RCC 7860 (cell line): ENCODE results near the gene CXCR5.

Source experiments
- DNase-seq: peaks from one replicate; pipeline ENCODE4 v3.0.0-alpha.2; 2015; ENCODE audit warnings: low spot score
- FAIRE-seq: peaks from 2 replicates; lab custom pipeline; 2012; peaks lifted over from hg19 to GRCh38; lab: Jason Lieb, UNC

Gene CXCR5

GRCh38 chr11:118897721-118898310 is 14.1 kb downstream of the CXCR5 start:
- FAIRE-seq, result no peak

DNA sequence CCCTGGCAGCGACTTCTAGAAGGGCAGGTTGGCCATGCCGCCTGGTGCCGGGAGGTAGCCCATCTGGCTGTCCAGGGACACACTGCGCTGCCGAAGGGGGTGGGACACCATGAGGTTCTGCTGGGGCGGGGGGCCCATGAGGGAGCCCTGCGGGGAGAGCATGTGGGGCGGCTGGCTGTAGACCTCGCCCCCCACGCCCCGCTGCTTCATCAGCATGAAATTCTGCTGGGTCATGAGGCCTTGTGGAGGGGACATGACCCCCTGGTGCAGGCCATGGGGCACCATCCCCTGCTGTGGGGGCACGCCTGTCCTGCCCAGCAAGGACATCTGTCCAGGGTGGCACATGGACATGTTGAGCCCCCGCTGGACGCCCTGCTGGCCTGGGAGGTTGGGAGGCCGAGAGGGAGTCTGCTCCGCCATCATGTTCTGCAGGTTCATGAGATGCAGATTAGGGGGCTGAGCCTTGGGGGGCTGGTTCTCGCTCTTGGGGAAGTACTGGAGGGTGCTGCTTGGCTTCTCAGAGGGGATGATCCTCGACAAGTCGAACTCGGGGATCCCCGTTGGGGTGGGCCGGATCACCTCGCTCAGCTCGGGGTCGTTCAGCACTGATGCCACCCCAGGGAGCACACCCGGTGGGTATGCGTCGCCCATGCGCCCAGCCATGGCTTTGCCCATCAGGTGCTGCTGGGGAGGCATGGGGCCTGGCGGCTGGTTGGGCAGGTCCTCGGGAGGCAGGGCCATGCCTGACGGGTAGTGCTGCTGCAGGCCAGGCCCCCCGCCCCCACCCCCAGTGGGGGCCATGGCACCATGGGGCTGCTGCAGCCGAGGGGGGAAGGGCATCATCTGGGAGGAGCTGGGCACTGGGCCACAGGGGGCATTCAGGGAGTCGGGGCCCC is 15.0 kb downstream of the CXCR5 start:
- DNase-seq, result no peak
- no peak for FAIRE-seq

More at GRCh38 chr11:118897721-118898310, 14.1 kb downstream of the CXCR5 start:
- DNase-seq, result no peak

DNA sequence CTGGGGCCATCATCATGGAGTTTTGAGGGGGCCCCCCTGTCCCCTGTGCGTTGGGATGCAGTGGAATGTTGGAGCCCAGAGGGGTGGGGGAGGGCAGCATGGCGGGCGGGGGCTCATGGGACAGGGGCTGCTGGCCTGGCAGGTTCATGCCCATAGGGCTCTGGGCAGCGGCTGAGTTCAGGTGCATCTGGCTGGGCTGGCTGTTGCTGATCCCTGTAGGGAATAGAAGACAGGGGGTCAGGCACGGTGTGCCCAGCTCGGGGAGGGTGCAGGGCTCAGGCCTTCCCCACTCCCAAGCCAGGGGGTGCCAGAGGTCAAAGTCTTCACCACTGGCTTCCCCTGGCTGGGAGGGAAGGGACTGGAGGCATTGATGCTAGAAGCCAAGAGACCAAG is 15.6 kb downstream of the CXCR5 start:
- DNase-seq (no peak), FAIRE-seq (no peak)

DNA sequence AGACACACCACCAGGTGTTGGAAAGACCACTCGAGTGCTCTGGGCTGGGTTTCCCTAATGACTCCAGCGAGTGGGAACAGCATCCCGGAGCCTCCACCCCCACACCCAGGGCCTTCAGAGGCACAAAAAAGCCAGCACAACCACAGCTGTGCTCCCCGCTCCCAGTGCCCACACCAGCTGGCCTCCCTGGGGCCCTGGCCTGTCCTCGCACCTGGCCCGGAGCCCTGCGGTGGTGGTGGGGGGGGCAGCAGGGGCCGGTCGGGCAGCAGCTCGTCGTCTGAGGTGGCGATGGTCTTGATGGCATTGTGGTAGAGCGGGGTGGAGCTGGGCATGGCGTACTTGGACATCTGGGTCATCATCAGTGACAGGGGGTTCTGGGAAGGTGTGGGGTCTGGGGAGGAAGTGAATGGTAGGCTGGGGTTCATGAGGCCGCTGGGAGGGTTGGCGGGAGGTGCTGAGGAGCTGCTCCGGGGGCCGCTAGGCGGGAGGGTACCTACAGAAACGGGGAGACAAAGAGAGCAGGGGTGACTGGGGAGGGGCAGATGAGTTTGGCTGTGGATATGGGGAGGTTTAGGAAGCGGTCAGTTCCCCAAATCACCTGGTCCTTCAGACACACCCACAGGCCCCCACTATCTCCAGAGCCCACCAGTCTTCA is 16.1 kb downstream of the CXCR5 start:
- FAIRE-seq (no peak), DNase-seq (no peak)

DNA sequence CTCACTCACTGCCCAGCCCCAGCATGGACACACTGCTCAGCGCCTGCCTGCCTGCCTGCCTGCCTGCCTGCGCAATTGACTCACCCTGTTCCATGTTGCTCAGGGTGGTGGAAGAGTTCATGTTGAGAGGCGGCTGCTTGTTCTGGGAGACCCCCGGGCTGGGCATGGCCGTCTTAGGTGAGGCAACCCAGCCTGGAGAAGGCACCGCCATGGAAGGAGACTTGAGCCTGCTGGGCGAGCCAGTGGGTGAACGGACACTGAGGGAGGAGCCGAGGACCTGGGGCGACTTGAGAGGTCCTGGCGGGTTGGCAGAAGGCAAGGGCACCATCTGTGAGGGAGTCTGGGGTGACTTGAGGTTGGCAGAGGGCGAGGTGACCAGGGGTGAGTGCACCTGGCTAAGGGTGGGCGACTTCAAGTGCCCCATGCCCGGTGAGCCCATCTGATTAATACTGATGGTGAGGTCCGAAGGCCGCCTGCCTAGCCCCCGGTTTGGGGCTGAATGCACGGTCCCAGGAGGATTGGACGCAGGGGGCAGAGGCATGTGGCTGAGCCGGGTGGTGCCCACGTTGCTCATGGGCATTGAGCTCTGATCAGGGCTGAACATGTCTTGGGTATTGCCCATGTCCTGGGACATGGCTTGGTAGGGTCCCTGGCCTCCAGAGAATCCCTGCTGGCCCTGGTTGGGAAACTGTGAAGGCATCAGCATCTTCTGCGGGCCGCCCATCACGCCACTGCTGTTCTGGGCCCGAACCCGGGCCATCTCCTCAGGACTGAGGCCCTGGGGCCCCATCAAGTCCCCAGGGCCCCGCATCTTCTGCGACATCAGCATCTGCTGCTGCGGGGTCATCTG is 17.1 kb downstream of the CXCR5 start:
- no peak for FAIRE-seq

DNA sequence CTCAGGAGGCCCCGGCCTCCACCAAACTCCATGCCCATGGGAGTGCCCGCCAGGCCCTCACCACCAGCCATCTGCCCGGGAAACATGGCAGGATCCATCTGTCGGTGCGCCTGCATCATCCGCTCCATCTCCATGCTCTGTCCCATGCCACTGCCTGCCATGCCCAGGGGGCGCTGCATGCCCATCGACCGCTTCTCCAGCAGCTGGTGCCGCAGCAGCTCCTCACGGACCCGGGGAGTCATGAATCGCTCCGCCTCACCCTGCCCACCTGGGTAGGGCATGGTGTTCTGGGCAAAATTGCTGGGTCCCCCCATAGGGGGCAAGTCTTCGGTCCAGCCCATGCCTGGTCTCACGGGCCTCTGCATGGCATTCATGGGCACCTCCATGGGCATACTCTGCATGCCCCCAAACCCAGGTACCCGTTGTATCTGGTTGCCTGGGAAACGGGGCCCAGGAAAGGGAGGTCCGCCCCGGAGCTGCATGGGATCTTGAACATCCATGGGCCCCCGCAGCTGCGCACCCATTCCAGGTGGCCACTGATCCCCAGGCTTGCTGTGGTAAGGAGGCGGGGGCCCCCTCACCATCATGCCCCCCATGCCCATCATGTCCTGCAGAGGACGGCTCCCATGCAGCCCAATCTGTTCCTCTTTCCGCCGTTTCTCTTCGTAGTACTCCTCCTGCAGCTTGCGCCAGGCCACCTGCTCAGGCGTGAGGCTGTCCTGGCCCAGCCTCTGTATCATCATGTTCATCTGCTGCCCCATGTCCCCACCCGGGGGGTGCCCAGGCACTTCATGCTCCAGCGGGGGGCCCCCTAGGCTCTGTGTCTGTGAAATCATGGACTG is 18.0 kb downstream of the CXCR5 start:
- no peak for FAIRE-seq
- DNase-seq, result no peak

More for the DNA sequence above, 17.1 kb downstream of the CXCR5 start:
- no peak for DNase-seq

- FAIRE-seq (no peak), DNase-seq (no peak)
Observed at GRCh38 chr11:118902336-118903203, 18.9 kb downstream of the CXCR5 start.

DNA sequence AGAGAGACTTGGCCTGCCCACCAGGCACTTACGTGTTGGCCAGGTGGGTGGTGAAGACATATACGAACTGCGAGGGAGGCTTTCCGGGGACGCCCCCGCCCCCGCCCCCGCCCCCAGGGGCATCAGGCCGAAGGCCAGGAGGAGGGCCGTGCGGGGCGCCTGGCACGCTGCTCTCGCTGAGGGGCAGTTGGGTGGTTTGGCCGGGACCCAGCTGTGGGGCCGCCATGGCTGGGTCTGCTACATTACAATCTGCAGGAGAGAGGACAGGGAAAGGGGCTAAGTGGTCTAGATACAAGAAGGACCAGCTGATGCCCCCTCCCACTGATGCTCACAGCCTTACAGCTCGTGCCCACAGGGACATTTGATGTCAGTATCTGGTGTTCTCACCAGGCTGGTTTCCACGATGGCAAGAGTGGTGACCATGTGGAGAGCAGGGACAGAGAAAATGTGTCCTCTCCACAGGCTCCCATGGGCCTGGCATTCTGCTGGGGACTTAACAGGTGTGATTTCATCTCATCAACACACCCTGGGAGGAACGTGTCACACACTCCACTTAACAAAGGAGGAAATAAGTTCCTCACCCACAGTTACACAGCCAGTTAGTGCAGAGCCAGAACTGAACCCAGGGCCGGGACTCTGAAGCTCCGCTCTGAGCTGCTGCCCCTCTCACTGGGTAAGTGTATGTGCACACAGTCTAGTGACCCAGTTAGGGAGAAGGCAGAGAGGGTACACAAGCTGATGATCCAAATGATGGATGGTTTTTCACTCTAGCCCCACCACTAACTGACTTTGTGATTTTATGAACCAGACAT is 19.7 kb downstream of the CXCR5 start:
- DNase-seq (no peak), FAIRE-seq (no peak)

DNA sequence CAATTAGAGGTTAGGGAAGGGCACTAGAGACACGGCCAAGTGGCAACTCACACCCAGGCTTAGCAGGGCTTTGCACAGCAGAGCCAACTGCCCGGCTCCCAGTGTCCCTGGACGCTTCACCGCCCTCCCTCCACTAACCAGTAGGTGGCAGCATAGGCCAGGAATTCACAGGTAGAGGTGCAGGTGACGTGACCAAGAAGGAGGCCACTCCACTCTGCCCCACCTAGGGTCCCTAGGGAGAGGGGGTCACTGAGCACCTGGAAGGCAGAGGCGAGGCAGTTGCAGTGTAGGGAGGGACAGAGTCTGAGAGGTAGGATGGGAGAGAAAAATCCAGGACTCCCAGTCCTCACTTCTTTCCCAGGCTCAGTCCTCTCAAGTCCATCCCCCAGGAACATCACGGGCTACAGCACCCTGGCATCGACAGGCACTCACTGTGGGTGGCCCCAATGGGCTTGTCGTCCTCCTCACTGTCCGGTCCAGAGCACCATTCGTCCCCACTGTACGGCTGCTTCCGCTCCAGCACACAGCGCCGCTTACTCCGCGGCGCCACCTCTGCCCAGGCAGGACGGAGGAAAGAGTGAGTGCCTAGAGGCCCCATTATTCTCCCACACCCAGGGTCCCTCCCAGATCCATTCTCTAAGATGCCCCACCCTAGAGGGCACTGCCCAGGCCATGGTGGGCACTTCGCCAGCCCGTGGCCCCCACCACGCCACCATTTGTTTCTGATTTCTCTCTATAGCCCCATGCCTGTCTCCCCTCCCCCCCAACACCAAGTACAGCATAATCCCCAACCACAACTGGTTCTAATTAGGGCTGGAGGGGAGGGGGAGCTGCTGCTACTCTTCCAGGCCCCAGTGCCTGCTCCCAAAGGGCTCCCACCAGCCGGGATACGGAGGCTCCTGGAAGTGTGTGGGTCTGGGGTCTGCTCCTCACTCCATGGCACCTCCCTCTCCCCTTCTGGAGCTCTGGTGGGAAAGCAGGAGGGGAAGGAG is 23.7 kb downstream of the CXCR5 start:
- no peak for FAIRE-seq
- peak; percentile 46 for DNase-seq

DNA sequence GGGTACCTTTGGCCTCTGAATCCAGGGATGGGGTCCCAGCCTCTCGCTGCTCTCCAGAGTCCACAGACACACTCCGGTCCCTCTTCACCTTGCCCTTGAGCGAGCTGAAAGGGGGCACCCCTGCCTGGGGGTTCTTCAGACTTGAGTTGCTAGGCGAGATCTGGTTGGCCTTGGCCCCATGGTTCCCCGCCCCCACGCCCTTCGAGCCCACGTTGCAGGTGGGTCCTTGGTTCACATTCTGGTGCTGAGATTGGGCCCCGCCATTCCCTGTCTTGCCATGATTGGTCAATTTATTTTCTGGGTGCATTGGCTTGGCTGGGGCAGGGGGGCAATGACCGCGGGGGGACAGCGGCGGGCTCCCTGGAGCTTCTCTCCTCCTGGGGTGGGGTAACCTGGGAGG is 24.6 kb downstream of the CXCR5 start:
- DNase-seq (no peak), FAIRE-seq (no peak)

- no peak for FAIRE-seq
- DNase-seq, result peak; percentile 74
Observed at GRCh38 chr11:118908901-118909618, 25.4 kb downstream of the CXCR5 start.

DNA sequence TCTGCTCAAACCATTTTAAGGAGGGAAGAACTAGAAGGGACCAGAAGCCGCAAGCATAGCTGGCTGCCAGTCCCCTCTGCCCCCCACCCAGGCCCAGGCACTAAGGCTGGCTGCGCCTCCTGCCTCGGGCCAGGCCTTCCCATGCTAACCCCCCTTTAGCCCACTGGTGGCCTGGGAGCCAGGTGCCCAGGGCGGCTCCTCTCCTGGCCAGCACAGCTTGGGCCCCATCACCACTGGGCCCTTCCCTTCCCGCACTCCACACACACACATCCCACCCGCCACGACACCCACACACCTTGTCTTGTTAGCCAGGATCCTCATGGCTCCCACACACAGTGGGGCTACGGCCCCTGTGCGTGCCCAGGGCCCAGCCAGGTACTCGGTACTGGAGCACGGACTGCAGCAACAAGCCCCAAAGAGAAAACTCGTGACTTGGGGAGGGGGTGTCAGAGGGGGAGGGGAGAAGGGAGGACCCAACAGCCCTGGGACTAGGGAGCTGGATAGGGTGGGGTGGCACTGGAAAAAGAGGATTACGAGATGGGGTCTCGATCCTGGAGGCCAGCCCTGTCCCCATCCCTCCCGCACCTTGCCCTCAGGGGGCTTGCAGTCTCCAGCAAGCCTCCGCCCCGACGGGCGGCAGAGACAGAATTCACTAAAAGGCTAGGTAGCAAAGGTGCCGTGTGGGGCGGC is 26.1 kb downstream of the CXCR5 start:
- no peak for DNase-seq
- no peak for FAIRE-seq

DNA sequence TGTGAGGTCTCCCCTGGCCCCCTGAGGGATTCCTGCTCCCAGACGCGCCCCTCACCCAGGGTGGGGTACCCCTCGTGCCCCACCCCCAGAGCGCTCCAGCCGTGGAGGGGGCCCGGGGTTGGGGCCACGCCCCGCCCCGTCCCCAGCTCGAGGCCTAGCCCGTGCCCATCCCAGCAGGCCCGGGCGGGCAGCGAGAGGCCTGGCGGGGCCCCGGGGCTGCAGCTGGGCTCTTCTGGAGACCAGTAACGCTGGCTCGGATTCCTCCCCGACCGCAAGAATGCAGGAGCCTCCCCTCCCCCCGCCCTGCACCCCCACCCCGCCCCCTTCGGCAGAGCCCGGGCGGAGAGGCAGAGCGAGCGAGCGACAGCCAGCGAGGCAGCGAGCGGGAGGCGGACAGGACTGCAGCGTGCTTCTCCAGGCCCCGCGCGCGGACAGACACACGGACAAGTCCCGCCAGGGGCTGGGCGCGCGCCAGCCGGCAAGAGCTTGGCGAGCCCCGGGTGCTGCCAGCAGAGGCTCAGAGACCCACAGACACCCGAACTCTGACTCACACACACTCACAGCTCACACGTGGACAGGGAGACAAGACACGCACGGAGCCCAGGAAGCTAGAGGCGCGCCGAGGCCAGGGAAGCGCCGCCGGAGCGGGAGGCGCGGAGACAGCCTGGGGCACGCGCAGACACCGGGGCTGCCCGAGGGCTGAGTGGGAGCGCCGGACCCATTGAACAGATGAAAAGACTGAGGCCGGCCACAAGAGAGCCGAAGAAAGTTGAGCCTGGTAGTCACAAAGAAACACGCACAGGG is 26.8 kb downstream of the CXCR5 start:
- peak; percentile 84 for DNase-seq

DNA sequence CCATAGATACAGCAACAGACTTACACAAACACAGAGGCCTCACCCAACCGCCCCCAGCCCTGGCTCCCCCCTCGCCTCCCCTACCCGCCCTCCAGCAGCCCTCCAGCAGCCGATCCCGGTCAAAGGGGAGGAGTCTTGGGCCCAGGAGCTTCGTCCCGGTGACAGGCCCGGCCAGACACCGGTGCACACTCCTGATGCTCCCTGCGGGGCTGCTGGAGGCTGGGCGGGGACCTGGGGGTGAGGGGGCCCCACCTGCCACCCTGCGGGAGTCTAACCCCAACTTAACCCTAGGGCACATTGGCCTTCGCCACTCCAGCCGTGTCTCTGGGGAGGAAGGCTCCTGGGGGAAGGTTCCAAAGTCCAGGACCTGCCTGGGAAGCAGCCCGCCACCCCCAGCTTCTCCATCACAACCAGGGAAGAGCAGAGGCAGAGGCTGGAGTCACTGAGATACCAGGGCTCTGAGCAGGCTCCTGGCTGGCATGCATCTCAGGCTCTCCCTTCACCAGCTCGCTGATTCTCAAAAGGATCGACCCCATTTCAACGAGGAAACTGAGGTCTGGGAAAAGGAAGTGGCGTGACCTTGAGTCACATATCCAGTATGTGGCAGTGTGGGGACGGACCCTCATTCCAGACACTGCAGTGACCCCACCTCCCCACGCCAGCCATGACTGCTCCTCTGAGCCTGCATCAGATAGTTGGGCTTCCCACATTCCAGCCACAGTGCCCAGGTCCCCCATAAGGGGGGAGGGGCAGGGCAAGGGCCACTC is 27.6 kb downstream of the CXCR5 start:
- DNase-seq (peak; percentile 63), FAIRE-seq (no peak)

More for the DNA sequence above, 26.8 kb downstream of the CXCR5 start:
- no peak for FAIRE-seq
